Osteoblast (primary cell): ENCODE measurements around the gene C1QL1. TPM values are rescaled to one million over a fixed set of nuclear protein-coding genes. Genes with fewer than 3 reads are reported as not detected.
A peak's percentile ranks its signal among the peaks of the same experiment; 100 is the strongest.

Source experiments
- DNase-seq: peaks from one replicate; pipeline ENCODE4 v3.0.0; 2011; ENCODE audit warnings: low spot score, mixed read lengths; ENCODE audit not compliant: insufficient read length; ENCODE audit errors: missing footprints
- H2AFZ ChIP-seq: 2 replicates; pipeline ENCODE4 v1.6.0; 2011; ENCODE audit warnings: mild to moderate bottlenecking, low read length
- H3K27ac ChIP-seq: 2 replicates; pipeline ENCODE4 v1.5.1; 2011; ENCODE audit warnings: mild to moderate bottlenecking, low read depth, low read length, moderate library complexity
- H3K27me3 ChIP-seq: 2 replicates; pipeline ENCODE4 v1.6.0; 2012; ENCODE audit warnings: mild to moderate bottlenecking, control low read depth, inconsistent platforms, low read length, moderate library complexity; ENCODE audit not compliant: insufficient read depth
- H3K36me3 ChIP-seq: 2 replicates; pipeline ENCODE4 v1.5.1; 2011; ENCODE audit warnings: mild to moderate bottlenecking, low read length, control low read depth, moderate library complexity; ENCODE audit not compliant: insufficient read depth
- H3K4me1 ChIP-seq: 2 replicates; pipeline ENCODE4 v1.5.1; 2011; ENCODE audit warnings: mild to moderate bottlenecking, low read length, control low read depth, moderate library complexity; ENCODE audit not compliant: insufficient read depth
- H3K4me2 ChIP-seq: 2 replicates; pipeline ENCODE4 v1.6.0; 2011; ENCODE audit warnings: mild to moderate bottlenecking, low read length; ENCODE audit not compliant: insufficient read depth
- H3K4me3 ChIP-seq: fragments of 200-600 bp; sonication (generic); 3 replicates; pipeline ENCODE4 v1.5.1; 2012; ENCODE audit warnings: mild to moderate bottlenecking, low read length, inconsistent platforms; ENCODE audit not compliant: insufficient read depth
- H3K79me2 ChIP-seq: 2 replicates; pipeline ENCODE4 v1.6.0; 2012; ENCODE audit warnings: mild to moderate bottlenecking, low read length, control low read depth, inconsistent platforms; ENCODE audit not compliant: insufficient read depth
- H3K9me3 ChIP-seq: 2 replicates; pipeline ENCODE4 v1.5.1; 2011; ENCODE audit warnings: low read depth, low read length, control low read depth
- H4K20me1 ChIP-seq: 2 replicates; pipeline ENCODE4 v1.6.0; 2012; ENCODE audit warnings: mild to moderate bottlenecking, low read length, control low read depth; ENCODE audit not compliant: insufficient read depth
- CTCF ChIP-seq: IDR thresholded peaks from 2 replicates; pipeline ENCODE4 v1.5.1; 2011; ENCODE audit warnings: mild to moderate bottlenecking, low read depth, low read length, moderate library complexity; ENCODE audit errors: extremely low read depth
- total RNA-seq: library from RNA; depleted of rRNA; stranded (reverse); fragments of >200 nt; gene quantifications from 2 replicates; pipeline ENCODE4 v1.2.3, GENCODE V29; 2012

The C1QL1 gene
- total RNA-seq, 1 donor: under 0.01 TPM

DNA sequence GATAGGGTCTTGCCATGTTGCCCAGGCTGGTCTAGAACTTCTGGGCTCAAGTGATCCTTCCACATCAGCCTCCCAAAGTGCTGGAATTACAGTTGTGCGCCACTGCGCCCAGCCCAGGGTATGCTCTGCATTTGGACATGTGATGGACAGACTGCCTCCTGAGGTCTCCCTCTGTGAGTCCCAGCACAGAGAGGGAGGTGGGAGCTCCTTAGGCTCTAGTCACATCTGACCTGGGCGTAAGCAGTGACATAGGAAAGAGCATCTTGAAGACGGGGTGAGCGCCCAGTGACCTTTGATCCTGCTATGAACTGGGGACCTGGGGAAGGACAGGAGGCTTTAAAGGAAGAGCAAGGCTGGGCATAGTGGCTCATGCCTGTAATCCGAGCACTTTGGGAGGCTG lies 50.6 kb downstream of the C1QL1 start:
- Histone ChIP-seq H3K27ac (no peak overlapping the region), H4K20me1 (no peaks in the 10 kb centered on the region), H3K4me3 (no peak overlapping the region), H2AFZ (no peak overlapping the region), H3K36me3 (no peaks in the 10 kb centered on the region), H3K9me3 (no peaks in the 10 kb centered on the region), H3K4me1 (peaks cover 10% of the 10 kb centered on the region), H3K27me3 (peaks cover 3% of the 10 kb centered on the region), H3K79me2 (no peaks in the 10 kb centered on the region), H3K4me2 (no peak overlapping the region)
- DNase-seq: peak; percentile 64
- TF ChIP-seq CTCF: no peak

- TF ChIP-seq CTCF: no peak
- H3K27ac ChIP-seq: no peak overlapping the region
- no peaks in the 10 kb centered on the region for H3K79me2 ChIP-seq
- H3K4me1 ChIP-seq: peaks cover 10% of the 10 kb centered on the region
- H2AFZ ChIP-seq: no peak overlapping the region
- H4K20me1 ChIP-seq: no peaks in the 10 kb centered on the region
- no peaks in the 10 kb centered on the region for H3K36me3 ChIP-seq
- no peak overlapping the region for H3K4me2 ChIP-seq
- no peak overlapping the region for H3K4me3 ChIP-seq
- peaks cover 3% of the 10 kb centered on the region for H3K27me3 ChIP-seq
- no peaks in the 10 kb centered on the region for H3K9me3 ChIP-seq
- DNase-seq: peak; percentile 88
These were observed 51.3 kb downstream of the C1QL1 start for GRCh38 chr17:44916781-44917241.

GRCh38 chr17:44915862-44916780 lies 52.0 kb downstream of the C1QL1 start:
- no peak overlapping the region for H3K27ac ChIP-seq
- no peaks in the 10 kb centered on the region for H3K36me3 ChIP-seq
- H3K4me3 ChIP-seq: no peak overlapping the region
- peak; percentile 88 for DNase-seq
- H3K79me2 ChIP-seq: no peaks in the 10 kb centered on the region
- H4K20me1 ChIP-seq: no peaks in the 10 kb centered on the region
- H2AFZ ChIP-seq: no peak overlapping the region
- no peak overlapping the region for H3K4me2 ChIP-seq
- H3K27me3 ChIP-seq: peaks cover 3% of the 10 kb centered on the region
- TF ChIP-seq CTCF: no peak
- H3K9me3 ChIP-seq: no peaks in the 10 kb centered on the region
- H3K4me1 ChIP-seq: peaks cover 10% of the 10 kb centered on the region

DNA sequence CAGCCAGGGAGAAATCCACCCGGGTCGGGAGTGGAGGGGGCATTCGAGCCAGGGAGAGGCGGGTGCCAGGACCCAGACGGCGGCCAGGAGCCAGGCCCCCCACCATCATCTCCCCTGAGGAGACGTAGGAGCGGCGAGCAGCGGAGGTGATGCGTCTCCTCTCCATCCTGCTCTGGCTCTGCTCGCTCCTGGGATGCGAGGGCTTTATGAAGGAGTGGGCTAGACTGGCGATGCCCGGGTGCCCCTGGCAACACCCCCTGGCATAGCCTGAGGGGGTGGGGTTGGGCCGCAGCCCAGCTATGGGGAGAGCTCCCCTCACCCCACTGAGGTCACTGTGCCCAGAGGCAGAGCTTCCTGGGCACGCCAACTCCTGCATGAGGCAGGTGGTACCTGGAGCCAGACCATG lies 52.8 kb downstream of the C1QL1 start, which contains the start of gene GFAP:
GFAP (minus strand) TSS at position 180 of the 406 bp plus-strand sequence; CDS start at position 166, 14 bp downstream.
- H3K27ac ChIP-seq: no peak within 1 kb of the TSS
- H3K4me2 ChIP-seq: no peak within 1 kb of the TSS
- H3K79me2 ChIP-seq: no peaks in the 10 kb centered on the region
- H3K36me3 ChIP-seq: no peaks in the 10 kb centered on the region
- H2AFZ ChIP-seq: no peak within 1 kb of the TSS
- TF ChIP-seq CTCF: no peak
- H3K27me3 ChIP-seq: peaks cover 3% of the 10 kb centered on the region
- peaks cover 14% of the 10 kb centered on the region for H3K4me1 ChIP-seq
- H3K9me3 ChIP-seq: no peaks in the 10 kb centered on the region
- peak; percentile 38 for DNase-seq
- no peaks in the 10 kb centered on the region for H4K20me1 ChIP-seq
- no peak within 1 kb of the TSS for H3K4me3 ChIP-seq
